MG63 (cell line): ENCODE data around the gene CERS3. TPM values are rescaled to one million over a fixed set of nuclear protein-coding genes. Genes with fewer than 3 reads are reported as not detected.

Experiments used
- DNase-seq: peaks from one replicate; pipeline ENCODE4 v3.0.0-alpha.2; 2020
- H3K27me3 ChIP-seq: fragments of 250-450 bp; sonication (Bioruptor Pico); 2 replicates; pipeline ENCODE4 v1.5.1; 2020; ENCODE audit warnings: mild to moderate bottlenecking, moderate library complexity
- H3K36me3 ChIP-seq: fragments of 250-450 bp; sonication (Bioruptor Pico); 2 replicates; pipeline ENCODE4 v1.5.1; 2020; ENCODE audit warnings: mild to moderate bottlenecking, moderate library complexity
- H3K4me3 ChIP-seq: fragments of 250-450 bp; sonication (Bioruptor Pico); 2 replicates; pipeline ENCODE4 v1.5.1; 2020; ENCODE audit warnings: mild to moderate bottlenecking, moderate library complexity
- H3K9me3 ChIP-seq: fragments of 250-450 bp; sonication (Bioruptor Pico); 2 replicates; pipeline ENCODE4 v1.5.1; 2020; ENCODE audit warnings: mild to moderate bottlenecking, moderate library complexity
- total RNA-seq: library from RNA; depleted of rRNA; stranded (reverse); fragments of >200 nt; shearing (Covaris generic); gene quantifications from 2 replicates; pipeline ENCODE4 v1.2.3, GENCODE V29; 2014; ENCODE audit warnings: low replicate concordance

The CERS3 gene
- total RNA-seq, 1 experiment from 2014 or later: not detected

GRCh38 chr15:100542290-100542689 is 13.5 kb upstream of the CERS3 start:
- no peaks in the 10 kb centered on the region; the same call in 1 of the 2 replicates for H3K9me3 ChIP-seq
- no peaks in the 10 kb centered on the region for H3K36me3 ChIP-seq
- DNase-seq: no peak
- H3K27me3 ChIP-seq: no peaks in the 10 kb centered on the region
- no peak overlapping the region for H3K4me3 ChIP-seq

- H3K36me3 ChIP-seq: no peaks in the 10 kb centered on the region
- H3K4me3 ChIP-seq: no peak overlapping the region
- H3K27me3 ChIP-seq: peaks cover 5% of the 10 kb centered on the region; the same call in 1 of the 2 replicates
- no peak for DNase-seq
- no peaks in the 10 kb centered on the region; the same call in 1 of the 2 replicates for H3K9me3 ChIP-seq
Observed at GRCh38 chr15:100537331-100537730, 8.6 kb upstream of the CERS3 start.

GRCh38 chr15:100536733-100537132 is 8.0 kb upstream of the CERS3 start:
- no peaks in the 10 kb centered on the region for H3K36me3 ChIP-seq
- no peaks in the 10 kb centered on the region; the same call in 1 of the 2 replicates for H3K9me3 ChIP-seq
- H3K4me3 ChIP-seq: no peak overlapping the region
- DNase-seq: no peak
- peaks cover 7% of the 10 kb centered on the region; the same call in 1 of the 2 replicates for H3K27me3 ChIP-seq

- Histone ChIP-seq H3K27me3 (peaks cover 16% of the 10 kb centered on the region), H3K36me3 (no peaks in the 10 kb centered on the region), H3K4me3 (no peak overlapping the region), H3K9me3 (no peaks in the 10 kb centered on the region; the same call in 1 of the 2 replicates)
- DNase-seq: no peak
Observed at GRCh38 chr15:100533886-100534285, 5.1 kb upstream of the CERS3 start.

GRCh38 chr15:100531823-100532327 is 3.1 kb upstream of the CERS3 start:
- H3K4me3 ChIP-seq: no peak overlapping the region
- H3K27me3 ChIP-seq: peaks cover 16% of the 10 kb centered on the region
- no peaks in the 10 kb centered on the region for H3K9me3 ChIP-seq
- no peaks in the 10 kb centered on the region for H3K36me3 ChIP-seq
- DNase-seq: peak; percentile 10

- no peak overlapping the region for H3K4me3 ChIP-seq
- no peak for DNase-seq
- H3K36me3 ChIP-seq: no peaks in the 10 kb centered on the region
- peaks cover 16% of the 10 kb centered on the region for H3K27me3 ChIP-seq
- H3K9me3 ChIP-seq: no peaks in the 10 kb centered on the region
Observed at GRCh38 chr15:100531204-100531603, 2.5 kb upstream of the CERS3 start.

GRCh38 chr15:100529556-100529955 is 806 bp upstream of the CERS3 start:
- Histone ChIP-seq H3K36me3 (no peaks in the 10 kb centered on the region), H3K27me3 (peaks cover 16% of the 10 kb centered on the region), H3K9me3 (no peaks in the 10 kb centered on the region), H3K4me3 (no peak overlapping the region)
- DNase-seq: no peak

GRCh38 chr15:100526027-100526481 is 2.7 kb downstream of the CERS3 start:
- peaks cover 3% of the 10 kb centered on the region; the same call in 1 of the 2 replicates for H3K9me3 ChIP-seq
- H3K4me3 ChIP-seq: no peak overlapping the region
- H3K27me3 ChIP-seq: peaks cover 3% of the 10 kb centered on the region
- DNase-seq: peak; percentile 84
- no peaks in the 10 kb centered on the region for H3K36me3 ChIP-seq

GRCh38 chr15:100525436-100525835 is 3.3 kb downstream of the CERS3 start:
- no peak for DNase-seq
- H3K9me3 ChIP-seq: peaks cover 3% of the 10 kb centered on the region; the same call in 1 of the 2 replicates
- no peak overlapping the region for H3K4me3 ChIP-seq
- H3K27me3 ChIP-seq: peaks cover 2% of the 10 kb centered on the region; the same call in 1 of the 2 replicates
- no peaks in the 10 kb centered on the region for H3K36me3 ChIP-seq

- DNase-seq: no peak
- Histone ChIP-seq H3K4me3 (no peak overlapping the region), H3K36me3 (no peaks in the 10 kb centered on the region), H3K9me3 (peaks cover 3% of the 10 kb centered on the region; the same call in 1 of the 2 replicates), H3K27me3 (no peaks in the 10 kb centered on the region)
Observed at GRCh38 chr15:100524326-100524725, 4.4 kb downstream of the CERS3 start.

GRCh38 chr15:100521907-100522306 is 6.8 kb downstream of the CERS3 start:
- no peak for DNase-seq
- Histone ChIP-seq H3K27me3 (no peaks in the 10 kb centered on the region), H3K36me3 (no peaks in the 10 kb centered on the region), H3K4me3 (no peak overlapping the region), H3K9me3 (peaks cover 3% of the 10 kb centered on the region; the same call in 1 of the 2 replicates)

GRCh38 chr15:100520132-100520921 is 8.4 kb downstream of the CERS3 start:
- no peaks in the 10 kb centered on the region for H3K27me3 ChIP-seq
- peaks cover 3% of the 10 kb centered on the region; the same call in 1 of the 2 replicates for H3K9me3 ChIP-seq

GRCh38 chr15:100517846-100518245 is 10.9 kb downstream of the CERS3 start:
- H3K27me3 ChIP-seq: no peaks in the 10 kb centered on the region
- DNase-seq: no peak
- no peaks in the 10 kb centered on the region for H3K36me3 ChIP-seq
- H3K4me3 ChIP-seq: no peak overlapping the region
- H3K9me3 ChIP-seq: peaks cover 2% of the 10 kb centered on the region; the same call in 1 of the 2 replicates

More at GRCh38 chr15:100520132-100520921, 8.4 kb downstream of the CERS3 start:
- H3K36me3 ChIP-seq: no peaks in the 10 kb centered on the region
- no peak for DNase-seq
- no peak overlapping the region for H3K4me3 ChIP-seq

- peaks cover 7% of the 10 kb centered on the region; the same call in 1 of the 2 replicates for H3K27me3 ChIP-seq
- H3K36me3 ChIP-seq: no peaks in the 10 kb centered on the region
- H3K4me3 ChIP-seq: no peak overlapping the region
- H3K9me3 ChIP-seq: no peaks in the 10 kb centered on the region
- DNase-seq: no peak
Observed at GRCh38 chr15:100516643-100517512, 11.9 kb downstream of the CERS3 start.

- H3K9me3 ChIP-seq: no peaks in the 10 kb centered on the region
- H3K27me3 ChIP-seq: peaks cover 7% of the 10 kb centered on the region; the same call in 1 of the 2 replicates
- H3K36me3 ChIP-seq: no peaks in the 10 kb centered on the region
- DNase-seq: peak; percentile 55
- no peak overlapping the region for H3K4me3 ChIP-seq
Observed at GRCh38 chr15:100515758-100516157, 13.0 kb downstream of the CERS3 start.

- no peaks in the 10 kb centered on the region for H3K9me3 ChIP-seq
- H3K36me3 ChIP-seq: no peaks in the 10 kb centered on the region
- no peak for DNase-seq
- peaks cover 29% of the 10 kb centered on the region for H3K27me3 ChIP-seq
- no peak overlapping the region for H3K4me3 ChIP-seq
Observed at GRCh38 chr15:100508641-100509300, 20.0 kb downstream of the CERS3 start.
